Stimulated activated CD8-positive, alpha-beta memory T cell treated with anti-CD3 and anti-CD28 coated beads, Interleukin-7, amount 100 ng/mL, for 24 hours (primary cell): ENCODE data around the gene TAMM41.
"Not testable (repeated sequence)": the region's sequence is repeated elsewhere in the genome, so short reads cannot be mapped to it uniquely, and the experiment has no call there.

Source experiments
- DNase-seq: peaks from one replicate; pipeline ENCODE4 v3.0.0-alpha.2; 2020; ENCODE audit warnings: low read depth

The TAMM41 gene

GRCh38 chr3:11814663-11815062 is 32.0 kb downstream of the TAMM41 start:
- DNase-seq, result no peak

DNA sequence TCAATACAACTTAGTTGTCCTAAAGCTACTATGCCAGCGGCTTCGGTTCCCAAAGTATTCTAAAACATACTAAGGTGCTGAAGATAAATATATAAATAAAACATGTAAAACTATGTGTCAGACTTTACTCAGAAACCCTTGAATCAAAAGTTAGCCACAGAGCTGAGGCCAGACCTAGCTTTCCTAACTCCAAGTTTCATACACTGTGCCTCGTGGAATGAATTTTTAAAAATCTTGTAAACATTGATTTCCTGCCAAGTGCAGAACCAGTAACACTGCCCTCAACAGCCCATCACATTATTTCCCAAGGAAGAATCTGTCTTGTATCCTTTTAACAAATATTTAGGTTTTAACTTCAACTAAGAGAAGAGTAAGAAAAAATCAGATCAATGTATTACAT is 36.4 kb downstream of the TAMM41 start:
- no peak for DNase-seq

DNA sequence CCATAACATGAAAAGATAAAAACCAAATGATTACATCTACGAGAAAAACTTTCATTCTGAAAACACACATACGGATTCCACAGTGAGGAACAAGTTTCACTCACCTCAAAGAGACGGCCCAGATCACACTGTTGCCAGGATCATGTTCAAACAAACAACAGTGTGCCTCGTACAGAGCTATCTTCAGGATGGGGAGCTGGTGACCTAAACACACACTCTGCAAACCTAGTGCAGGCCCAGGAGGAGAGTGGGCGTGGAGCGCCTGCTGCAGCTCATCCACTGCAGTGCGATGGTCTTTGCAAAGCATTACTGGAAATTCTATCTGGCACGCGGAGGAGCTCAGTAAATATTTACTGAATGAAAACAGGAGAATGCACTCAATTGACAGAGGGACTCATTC is 38.5 kb downstream of the TAMM41 start:
- no peak for DNase-seq

DNA sequence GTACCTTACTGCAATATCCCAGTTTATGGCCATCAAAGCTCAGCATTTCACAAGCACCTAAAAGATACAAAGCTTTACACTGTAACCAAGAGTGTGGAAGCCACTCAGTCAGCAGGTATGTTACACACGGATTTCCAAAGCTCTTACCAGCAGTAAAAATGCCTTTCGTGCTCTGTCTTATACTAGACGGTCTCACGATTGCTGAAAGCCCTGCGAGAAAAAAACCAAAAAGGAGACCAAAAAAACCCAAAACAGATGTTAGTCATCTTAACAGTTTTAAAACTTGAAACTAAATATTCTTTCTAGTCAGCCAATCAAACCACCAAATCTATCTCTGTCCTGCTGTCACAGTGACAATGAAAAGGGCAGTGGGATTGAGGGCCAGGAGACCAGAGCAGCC is 39.0 kb downstream of the TAMM41 start:
- no peak for DNase-seq

- no peak for DNase-seq
Observed at GRCh38 chr3:11805716-11806115, 41.0 kb downstream of the TAMM41 start.

GRCh38 chr3:11803977-11804892 is 42.5 kb downstream of the TAMM41 start:
- no peak for DNase-seq

DNA sequence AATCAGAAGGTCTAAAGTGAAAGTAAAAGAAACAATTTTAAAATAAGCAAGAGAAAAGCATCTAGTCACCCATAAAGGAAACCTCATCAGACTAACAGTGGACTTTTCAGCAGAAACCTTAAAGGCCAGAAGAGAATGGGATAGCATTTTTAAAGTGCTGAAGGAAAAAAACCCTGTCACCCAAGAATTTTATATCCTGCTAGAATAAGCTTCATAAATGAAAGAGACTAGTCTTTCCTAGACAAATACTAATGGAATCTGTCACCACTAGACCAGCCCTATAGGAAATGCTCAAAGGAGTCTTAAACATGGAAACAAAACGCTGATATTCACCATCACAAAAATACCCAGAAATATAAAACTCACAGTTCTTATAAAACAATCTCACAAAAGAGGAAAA is 46.9 kb downstream of the TAMM41 start:
- DNase-seq, result no peak

DNA sequence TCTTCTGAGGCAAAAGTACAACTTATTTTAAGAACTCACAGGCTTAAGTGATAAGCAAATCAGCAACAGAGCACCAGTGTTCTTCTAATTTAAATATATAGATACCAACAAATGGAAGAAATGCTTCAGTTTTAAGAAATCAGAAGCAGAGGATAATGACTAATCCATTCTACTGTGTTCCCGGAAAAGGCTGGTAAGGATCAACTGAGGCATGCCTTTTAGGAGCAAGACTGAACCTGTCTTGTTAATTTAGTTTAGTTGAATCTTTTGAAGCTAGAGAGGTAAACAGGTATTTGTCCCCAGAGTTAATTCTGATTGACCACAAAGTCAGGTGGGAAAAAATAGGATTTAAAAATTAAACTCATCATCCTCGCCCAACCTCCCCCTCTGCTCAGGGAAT is 51.8 kb downstream of the TAMM41 start:
- DNase-seq, result no peak

DNA sequence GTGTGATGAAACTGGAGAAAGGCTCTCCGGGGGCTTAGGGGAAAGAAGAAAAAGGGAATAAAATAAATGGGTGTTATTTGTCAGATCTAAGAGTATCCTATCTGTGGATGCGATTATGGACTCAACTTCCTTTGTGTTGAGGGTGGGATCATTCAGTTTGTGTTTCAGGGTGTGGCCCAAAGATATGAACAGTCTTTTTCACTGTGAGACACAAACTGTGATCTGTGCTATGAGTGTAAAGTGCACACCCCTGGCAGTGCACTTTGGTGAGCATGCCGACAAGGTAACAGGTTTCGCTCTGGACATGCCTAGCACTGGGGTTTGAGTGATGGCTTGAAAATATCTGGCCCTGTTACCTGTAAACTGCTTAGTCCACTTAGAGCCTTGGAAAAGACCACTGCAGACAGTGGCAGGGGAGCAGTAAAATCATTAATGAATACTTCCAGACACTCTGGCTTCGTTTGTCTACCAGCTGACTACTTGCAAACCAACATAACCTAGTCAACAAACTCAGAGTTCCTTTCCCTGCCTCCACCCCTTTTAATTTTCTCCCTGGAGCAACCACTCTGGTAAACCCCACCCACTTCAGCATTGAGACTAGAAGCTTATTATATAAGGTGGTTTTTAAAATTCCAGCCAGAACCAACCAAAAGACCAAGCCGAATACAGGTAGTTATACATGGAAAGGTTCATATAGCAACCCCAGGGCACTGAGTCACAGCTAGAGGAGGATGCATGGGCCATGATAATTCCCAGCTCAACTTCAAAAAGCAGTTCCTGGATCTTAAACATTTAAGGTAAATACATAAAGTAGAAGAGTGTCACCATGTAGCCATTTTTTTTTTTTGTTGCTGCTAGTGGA is 55.1 kb downstream of the TAMM41 start:
- DNase-seq, result no peak

DNA sequence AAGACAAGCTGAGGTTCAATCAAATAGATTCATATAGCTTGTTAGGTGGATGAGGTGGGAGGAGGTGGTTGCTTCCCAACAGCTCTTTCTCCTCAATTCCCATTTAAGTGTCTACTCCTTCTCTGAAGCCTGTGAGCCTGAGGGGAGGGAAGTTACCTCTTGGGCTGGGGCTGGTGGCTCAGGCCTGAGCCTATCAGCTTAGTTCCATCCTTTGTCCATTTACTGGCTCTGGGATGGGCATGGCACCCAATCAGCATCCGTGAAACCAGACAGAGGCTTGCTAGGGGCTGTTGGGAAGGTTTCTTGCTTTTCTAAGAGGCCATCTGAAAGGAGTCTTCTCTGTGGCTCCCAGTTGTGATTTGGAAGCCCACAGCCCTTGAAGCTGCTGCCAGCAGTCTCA is 57.3 kb downstream of the TAMM41 start:
- no peak for DNase-seq

- no peak for DNase-seq
Observed at GRCh38 chr3:11784971-11785377, 61.7 kb downstream of the TAMM41 start.

GRCh38 chr3:11780341-11780740 is 66.3 kb downstream of the TAMM41 start:
- DNase-seq, result no peak

DNA sequence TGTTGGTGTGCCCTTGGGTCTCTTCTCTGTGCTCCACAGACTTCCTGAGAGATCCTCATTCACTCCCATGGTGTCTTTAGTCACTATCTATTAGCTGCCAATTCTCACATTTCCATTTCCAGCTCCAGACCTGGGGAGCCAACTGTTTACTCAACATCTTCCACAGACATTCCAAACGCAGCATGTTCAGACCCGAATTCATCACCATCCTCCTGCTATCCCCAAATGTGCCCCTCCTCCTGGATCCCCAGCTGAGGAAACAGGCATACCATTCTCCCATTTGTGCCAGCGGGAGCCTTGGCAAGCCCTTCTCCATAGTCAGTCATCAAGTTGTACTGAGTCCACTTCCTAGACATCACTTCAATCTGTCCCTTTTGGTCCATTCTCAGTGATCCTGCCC is 67.1 kb downstream of the TAMM41 start:
- DNase-seq, result no peak

- DNase-seq, result no peak
Observed at GRCh38 chr3:11778248-11778647, 68.4 kb downstream of the TAMM41 start.

GRCh38 chr3:11776346-11776745 is 70.3 kb downstream of the TAMM41 start:
- no peak for DNase-seq

DNA sequence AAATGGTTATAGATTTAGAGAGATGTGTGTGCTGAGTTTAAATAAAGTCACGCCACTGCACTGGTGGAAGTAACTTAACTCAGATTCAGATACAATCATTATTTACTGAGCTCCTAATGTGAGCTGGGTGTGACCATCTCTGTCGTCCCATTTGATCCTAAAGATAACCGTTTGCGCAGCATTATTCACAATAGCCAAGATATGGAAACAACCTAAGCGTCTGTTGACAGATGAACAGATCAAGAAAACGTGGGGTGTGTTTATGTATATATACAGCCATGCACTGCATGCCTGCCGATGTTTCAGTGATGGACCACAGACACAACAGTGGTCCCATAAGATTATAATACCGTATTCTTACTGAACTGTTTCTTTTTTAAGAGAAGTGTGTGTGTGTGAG is 71.2 kb downstream of the TAMM41 start:
- DNase-seq, result no peak

DNA sequence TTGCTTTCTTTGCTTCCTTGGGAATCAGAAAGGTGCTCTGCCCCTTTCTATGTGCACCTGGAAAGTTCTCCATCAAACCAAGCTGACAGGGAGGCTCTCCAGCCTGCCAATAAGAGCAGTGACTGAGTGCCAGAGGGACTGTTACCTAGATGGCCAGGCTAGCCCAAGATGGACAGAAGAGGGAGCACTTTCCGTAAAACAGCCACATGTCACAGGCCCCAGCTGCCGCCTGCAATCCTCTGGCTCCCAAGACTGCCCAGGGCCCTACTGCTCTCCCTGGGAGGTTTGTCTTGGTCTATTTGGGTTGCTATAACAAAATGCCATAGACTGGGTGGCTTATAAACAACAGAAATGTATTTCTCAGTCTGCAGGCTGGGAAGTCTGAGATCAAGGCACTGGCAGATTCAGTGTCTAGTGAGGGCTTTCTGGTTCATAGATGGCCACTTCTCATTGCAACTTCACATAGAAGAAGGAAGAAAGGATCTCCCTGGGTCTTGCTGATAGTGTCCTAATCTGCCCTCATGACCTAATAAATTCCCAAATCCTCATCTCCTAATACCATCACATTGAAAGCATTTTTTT is 72.3 kb downstream of the TAMM41 start:
- DNase-seq, result no peak

GRCh38 chr3:11771931-11772330 is 74.8 kb downstream of the TAMM41 start:
- not testable (repeated sequence) for DNase-seq

- DNase-seq, result peak; percentile 37
Observed at GRCh38 chr3:11770477-11771391, 76.0 kb downstream of the TAMM41 start.

DNA sequence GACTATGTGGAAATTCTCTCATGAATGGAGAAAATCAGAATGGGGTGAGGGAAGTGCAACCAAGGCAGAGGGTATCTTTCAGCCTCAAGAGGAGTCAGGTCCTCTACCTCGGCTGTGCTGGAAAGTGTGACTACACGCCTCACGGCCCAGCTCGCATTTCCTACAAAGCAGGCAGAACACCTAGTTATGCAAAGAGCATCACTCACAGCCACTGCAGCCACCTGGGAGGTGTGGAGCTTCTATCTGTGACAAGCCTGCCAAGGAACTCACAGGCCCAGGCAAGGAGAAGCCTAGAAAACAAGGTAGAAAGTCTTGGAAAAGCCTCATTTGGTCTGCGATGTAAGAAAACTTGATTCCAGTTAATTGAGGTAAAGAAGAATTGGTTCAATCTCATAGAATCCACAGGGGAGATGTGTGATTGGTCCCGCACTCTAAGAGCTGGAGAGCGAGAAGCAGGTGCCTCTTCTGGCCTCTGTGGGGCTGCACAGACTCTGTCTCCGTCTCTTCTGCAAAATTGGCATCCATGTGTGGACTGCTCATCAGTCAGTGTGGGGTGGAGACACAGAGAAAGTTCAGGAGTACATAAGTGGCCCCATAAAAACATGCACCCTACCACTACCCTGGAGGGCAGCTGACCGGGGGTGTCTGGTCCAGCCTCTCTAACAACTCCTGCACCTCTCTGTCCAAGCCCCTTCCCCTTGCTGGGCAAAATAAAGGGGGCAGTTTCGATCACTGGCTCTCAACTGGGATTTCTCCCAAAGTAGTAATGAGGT is 76.8 kb downstream of the TAMM41 start:
- no peak for DNase-seq

DNA sequence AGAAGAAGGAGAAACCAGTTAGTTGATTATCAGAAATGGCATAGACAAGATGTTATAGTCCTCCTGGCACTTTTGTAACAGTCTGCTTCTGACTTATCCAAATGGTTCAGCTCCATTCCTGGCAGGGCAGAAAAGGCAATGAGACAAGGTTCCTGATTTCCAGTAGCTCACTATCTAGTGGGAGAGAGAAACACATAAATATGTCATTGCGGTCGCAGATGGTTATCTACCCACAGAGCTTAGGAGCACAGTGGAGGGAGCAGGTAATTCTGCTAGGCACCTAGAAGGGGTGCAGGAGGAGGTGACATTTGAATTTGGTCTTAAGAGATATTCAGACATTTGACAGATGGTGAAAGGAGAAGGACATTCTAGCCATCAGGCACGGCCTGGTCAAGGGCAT is 78.1 kb downstream of the TAMM41 start:
- no peak for DNase-seq
